ENCODE results near the gene ELAVL2.

ELAVL2 gene

GRCh38 chr9:23721466-23721865 is 104.6 kb downstream of the ELAVL2 start:
- no peak for DNase-seq

GRCh38 chr9:23717505-23717904 is 108.5 kb downstream of the ELAVL2 start:
- no peak for DNase-seq

- no peak for DNase-seq
Observed at GRCh38 chr9:23707249-23707648, 118.8 kb downstream of the ELAVL2 start.

GRCh38 chr9:23702311-23702922 is 123.6 kb downstream of the ELAVL2 start:
- no peak for DNase-seq

- no peak for DNase-seq
Observed at GRCh38 chr9:23701291-23701690, 124.7 kb downstream of the ELAVL2 start.

GRCh38 chr9:23700359-23700758 is 125.7 kb downstream of the ELAVL2 start:
- DNase-seq, result no peak

- DNase-seq, result no peak
Observed at GRCh38 chr9:23698161-23698560, 127.9 kb downstream of the ELAVL2 start.

- DNase-seq, result no peak
Observed at GRCh38 chr9:23695572-23695971, 130.5 kb downstream of the ELAVL2 start.

GRCh38 chr9:23693374-23693773 is 132.7 kb downstream of the ELAVL2 start:
- DNase-seq, result no peak

GRCh38 chr9:23686896-23687295 is 139.1 kb downstream of the ELAVL2 start:
- DNase-seq, result no peak

- no peak for DNase-seq
Observed at GRCh38 chr9:23686257-23686656, 139.8 kb downstream of the ELAVL2 start.

GRCh38 chr9:23683611-23684061 is 142.4 kb downstream of the ELAVL2 start:
- no peak for DNase-seq

- no peak for DNase-seq
Observed at GRCh38 chr9:23682891-23683431, 143.1 kb downstream of the ELAVL2 start.

- no peak for DNase-seq
Observed at GRCh38 chr9:23682352-23682751, 143.7 kb downstream of the ELAVL2 start.

- no peak for DNase-seq
Observed at GRCh38 chr9:23677446-23677845, 148.6 kb downstream of the ELAVL2 start.

GRCh38 chr9:23674016-23674585 is 151.9 kb downstream of the ELAVL2 start:
- DNase-seq, result no peak

- no peak for DNase-seq
Observed at GRCh38 chr9:23672151-23672550, 153.9 kb downstream of the ELAVL2 start.

- no peak for DNase-seq
Observed at GRCh38 chr9:23669776-23670175, 156.3 kb downstream of the ELAVL2 start.

- no peak for DNase-seq
Observed at GRCh38 chr9:23665635-23666034, 160.4 kb downstream of the ELAVL2 start.

GRCh38 chr9:23665051-23665450 is 161.0 kb downstream of the ELAVL2 start:
- no peak for DNase-seq

GRCh38 chr9:23663946-23664345 is 162.1 kb downstream of the ELAVL2 start:
- no peak for DNase-seq

- DNase-seq, result no peak
Observed at GRCh38 chr9:23663536-23663935, 162.5 kb downstream of the ELAVL2 start.

- DNase-seq, result no peak
Observed at GRCh38 chr9:23663125-23663524, 162.9 kb downstream of the ELAVL2 start.

- DNase-seq, result no peak
Observed at GRCh38 chr9:23662320-23662719, 163.7 kb downstream of the ELAVL2 start.
